GM18951 (cell line): ENCODE data around the gene TWIST1.

Source experiments
- POLR2A ChIP-seq: IDR thresholded peaks from 4 replicates; pipeline ENCODE4 v1.6.1; 2011; ENCODE audit warnings: mild to moderate bottlenecking; ENCODE audit not compliant: insufficient read length, insufficient read depth; ENCODE audit errors: extremely low read depth
- in situ Hi-C: fragments of 300-500 bp; cut with MboI; formaldehyde crosslinking; loops from one replicate; pipeline ENCODE4 v1.12.0; 2022; ENCODE audit warnings: low sequenced_read_pairs, mixed read lengths, inconsistent platforms; ENCODE audit not compliant: unreplicated experiment

Gene TWIST1

DNA sequence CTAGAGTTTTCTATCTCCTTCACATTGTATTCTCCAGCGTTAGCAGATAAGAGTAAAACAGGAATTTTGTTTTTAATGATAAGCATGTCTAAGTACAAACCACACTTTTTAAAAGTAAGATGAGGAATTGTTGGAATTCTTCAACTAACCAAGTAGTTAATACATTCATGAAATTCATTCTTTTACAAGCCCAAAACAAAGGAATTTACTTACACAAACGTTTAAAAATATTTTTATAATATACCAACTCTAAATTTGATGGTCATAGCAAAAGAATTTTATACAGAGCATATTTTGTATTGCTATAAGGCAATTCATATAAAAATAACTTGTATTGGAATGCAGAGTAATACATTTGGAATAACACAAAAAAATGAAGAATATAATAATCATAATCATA lies 51.3 kb downstream of the TWIST1 start:
- TF ChIP-seq POLR2A: no peak
- in situ Hi-C loops: loop anchor here (25.0 kb wide), 1 partner anchor 704 kb away; no protein-coding TSS in a partner anchor
